GM15510 (cell line): ENCODE results near the gene DKKL1.

Experiments used
- POLR2A ChIP-seq: IDR thresholded peaks from 3 replicates; pipeline ENCODE4 v1.6.1; 2011; ENCODE audit warnings: borderline replicate concordance; ENCODE audit not compliant: insufficient read length; ENCODE audit errors: extremely low read depth

The DKKL1 gene

DNA sequence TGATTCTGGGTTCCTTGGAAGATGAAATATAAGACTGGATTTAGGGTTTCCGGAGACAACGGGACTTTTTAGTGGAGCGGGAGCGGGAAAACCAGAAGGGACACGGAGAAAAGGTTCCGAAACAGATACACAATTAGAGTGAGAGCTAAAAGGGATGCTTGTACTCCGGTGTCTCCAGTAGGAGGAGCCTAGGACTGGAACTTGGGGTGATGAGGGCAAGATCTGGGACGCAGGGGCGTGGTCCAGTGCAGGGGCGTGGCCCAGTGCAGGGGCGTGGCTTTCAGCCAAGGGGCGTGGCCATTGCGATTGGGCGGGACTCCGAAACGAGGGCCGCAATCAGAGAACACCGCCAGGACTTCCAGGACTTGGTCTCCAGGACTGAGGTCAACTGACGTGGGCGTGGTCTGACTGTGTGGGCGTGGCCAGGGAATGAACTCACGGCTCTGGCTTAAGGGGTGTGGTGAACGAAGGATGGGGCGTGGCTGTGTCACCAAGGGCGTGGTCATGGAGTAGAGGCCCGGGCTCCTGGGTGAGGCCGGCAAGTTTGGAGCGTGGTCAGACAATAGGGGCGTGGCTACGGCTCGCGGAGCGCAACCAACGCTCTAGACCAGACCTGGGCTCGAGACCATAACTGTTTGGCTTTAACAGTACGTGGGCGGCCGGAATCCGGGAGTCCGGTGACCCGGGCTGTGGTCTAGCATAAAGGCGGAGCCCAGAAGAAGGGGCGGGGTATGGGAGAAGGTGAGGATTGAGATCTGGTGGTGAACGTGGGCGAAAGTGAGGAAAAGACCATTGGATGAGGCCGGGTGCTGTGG lies at the start of gene DKKL1:
Gene DKKL1, plus strand, starts transcription at position 610 of the 815 bp plus-strand sequence. Its CDS starts 122 bp downstream, at position 732.
- no peak for TF ChIP-seq POLR2A

GRCh38 chr19:49315111-49315510 lies 48.6 kb upstream of the DKKL1 start:
- TF ChIP-seq POLR2A = no peak

- TF ChIP-seq POLR2A = no peak
Measured at GRCh38 chr19:49316284-49316683, 47.4 kb upstream of the DKKL1 start.

GRCh38 chr19:49318296-49318695 lies 45.4 kb upstream of the DKKL1 start:
- no peak for TF ChIP-seq POLR2A

DNA sequence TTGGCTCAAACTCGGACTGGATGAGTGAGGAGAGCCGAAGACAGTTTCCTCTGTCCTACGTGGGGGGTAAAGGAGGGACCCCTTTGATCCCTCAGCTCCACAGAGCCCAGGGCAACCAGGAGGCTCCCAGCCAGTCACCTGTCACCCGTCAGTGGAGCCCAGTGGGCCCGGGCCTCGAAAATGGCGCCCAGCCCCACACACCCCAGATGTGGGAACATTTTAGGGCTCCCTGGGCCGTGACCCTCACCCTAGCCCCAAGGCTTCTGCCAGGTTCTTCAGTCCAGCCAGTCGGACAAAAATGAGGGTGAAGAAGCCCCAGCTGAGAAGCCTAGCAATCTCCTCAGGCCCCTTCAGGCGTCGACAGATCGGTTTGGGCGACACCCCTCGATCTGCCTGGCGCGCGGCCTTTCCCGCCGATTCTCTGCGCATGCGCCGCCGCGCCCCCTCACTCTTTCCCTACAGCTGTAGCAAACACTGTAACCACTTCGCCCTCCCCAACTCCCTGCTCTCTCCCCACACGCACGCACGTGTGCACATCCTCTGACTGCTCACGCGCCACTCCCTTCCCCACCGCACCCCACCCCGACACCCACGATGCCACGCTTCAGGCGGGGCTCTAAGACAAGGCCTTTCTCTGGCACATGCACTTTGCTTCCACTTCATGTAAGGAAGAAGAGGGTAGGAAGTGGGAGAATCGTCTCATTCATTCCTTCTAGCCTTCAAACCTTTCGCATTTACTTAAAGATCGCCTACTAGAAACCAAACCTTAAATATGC lies 38.7 kb upstream of the DKKL1 start, which contains the start of gene SLC6A16:
Gene SLC6A16, minus strand, starts transcription at position 391 of the 776 bp plus-strand sequence. CDS start 13,844 bp downstream, outside the sequence.
- no peak for TF ChIP-seq POLR2A

GRCh38 chr19:49326165-49326704 lies 37.4 kb upstream of the DKKL1 start:
- TF ChIP-seq POLR2A = no peak

GRCh38 chr19:49327878-49328544 lies 35.7 kb upstream of the DKKL1 start:
- no peak for TF ChIP-seq POLR2A

GRCh38 chr19:49328741-49329140 lies 34.9 kb upstream of the DKKL1 start:
- TF ChIP-seq POLR2A = no peak

GRCh38 chr19:49331616-49332055 lies 32.0 kb upstream of the DKKL1 start:
- TF ChIP-seq POLR2A = no peak

DNA sequence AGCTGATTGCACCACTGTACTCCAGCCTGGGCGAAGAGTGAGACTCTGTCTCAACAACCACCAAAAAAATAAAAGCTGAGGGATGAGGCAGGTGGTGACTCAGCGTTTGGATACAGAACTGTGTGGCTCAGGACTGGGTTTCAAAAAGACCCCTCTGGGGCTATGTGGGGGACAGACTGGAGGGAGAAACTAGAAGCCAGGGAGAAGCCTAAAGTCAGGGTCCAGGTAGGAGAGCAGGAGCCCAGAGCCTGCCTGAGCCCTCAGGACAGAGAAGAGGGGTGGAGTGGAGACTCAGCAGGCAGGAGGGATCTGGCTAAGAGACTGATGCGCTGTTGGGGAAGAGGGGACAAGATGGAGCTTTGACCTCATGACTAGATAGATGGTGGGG lies 30.3 kb upstream of the DKKL1 start:
- no peak for TF ChIP-seq POLR2A

- TF ChIP-seq POLR2A = peak; percentile 93
Measured at GRCh38 chr19:49333811-49334288, 29.8 kb upstream of the DKKL1 start.

- TF ChIP-seq POLR2A = peak; percentile 79
Measured at GRCh38 chr19:49335071-49335783, 28.4 kb upstream of the DKKL1 start, which contains the start of gene CD37. CD37 (plus strand) TSS chr19:49335406; CDS start chr19:49335541, 135 bp downstream.

GRCh38 chr19:49335784-49336481 lies 27.7 kb upstream of the DKKL1 start:
- no peak for TF ChIP-seq POLR2A
